ENCODE results near the gene CXCL14.

CXCL14 gene

DNA sequence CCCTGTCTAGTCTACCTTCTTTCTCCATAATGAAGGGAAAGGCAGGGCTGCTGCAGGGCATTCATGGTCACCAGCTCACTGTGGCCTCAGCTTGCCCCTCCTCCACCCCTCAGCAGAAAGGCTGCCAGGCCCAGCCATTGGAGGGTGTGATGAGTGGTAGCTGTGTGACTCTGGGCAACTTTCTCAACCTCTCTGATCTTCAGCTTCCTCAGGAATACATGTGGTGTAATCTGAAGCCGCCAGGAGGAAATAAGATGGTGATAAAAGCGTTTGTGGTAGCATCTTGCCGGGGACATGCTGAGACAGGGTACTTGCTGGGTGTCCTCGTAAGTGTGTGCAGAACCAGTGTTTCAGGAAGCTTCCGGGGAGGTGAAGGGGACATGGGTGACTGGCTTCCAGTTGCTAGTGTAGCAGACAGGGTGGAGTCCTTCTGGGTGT lies 9.8 kb downstream of the CXCL14 start:
- Histone ChIP-seq H3K27me3 (ENCODE audit: control insufficient read depth in 2 of 2, insufficient read depth in 2 of 2, low read length in 2 of 2) (no peaks in the 10 kb centered on the region), H3K27ac (ENCODE audit: low read depth in 2 of 2, low read length in 2 of 2) (no peak overlapping the region), H3K9me3 (ENCODE audit: control insufficient read depth in 2 of 2, low read length in 2 of 2) (no peaks in the 10 kb centered on the region), H3K4me3 (ENCODE audit: low read length in 2 of 2) (no peak overlapping the region), H3K36me3 (ENCODE audit: control insufficient read depth in 2 of 2, insufficient read depth in 2 of 2, low read length in 2 of 2) (no peaks in the 10 kb centered on the region), H3K9ac (ENCODE audit: low read depth in 1 of 2, low read length in 2 of 2) (no peak overlapping the region), H3K4me1 (ENCODE audit: control insufficient read depth in 2 of 2, insufficient read depth in 2 of 2, low read length in 2 of 2) (no peaks in the 10 kb centered on the region)

DNA sequence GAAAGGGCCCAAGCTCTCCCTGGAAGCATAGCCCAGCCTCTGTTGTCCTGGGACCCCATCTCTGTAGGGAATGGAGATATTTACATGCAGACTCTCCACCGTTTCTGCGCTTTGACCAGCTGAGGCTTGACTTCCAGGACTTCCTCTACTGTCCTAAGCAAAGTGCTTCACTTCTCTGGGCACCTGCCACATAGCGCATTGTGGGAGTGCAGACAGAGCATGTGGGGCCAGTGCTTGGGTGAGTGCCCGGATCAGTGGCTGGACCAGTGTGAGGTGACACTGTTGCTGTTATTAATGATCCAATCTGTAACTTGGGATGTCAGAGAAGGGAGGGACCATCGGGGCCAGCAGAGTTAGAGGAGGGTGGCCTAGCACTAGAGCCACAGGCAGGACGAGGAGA lies 10.5 kb downstream of the CXCL14 start:
- H3K27me3 ChIP-seq (ENCODE audit: control insufficient read depth in 2 of 2, insufficient read depth in 2 of 2, low read length in 2 of 2) = no peaks in the 10 kb centered on the region
- H3K4me3 ChIP-seq (ENCODE audit: low read length in 2 of 2) = no peak overlapping the region
- H3K9ac ChIP-seq (ENCODE audit: low read depth in 1 of 2, low read length in 2 of 2) = no peak overlapping the region
- H3K4me1 ChIP-seq (ENCODE audit: control insufficient read depth in 2 of 2, insufficient read depth in 2 of 2, low read length in 2 of 2) = no peaks in the 10 kb centered on the region
- no peaks in the 10 kb centered on the region for H3K9me3 ChIP-seq (ENCODE audit: control insufficient read depth in 2 of 2, low read length in 2 of 2)
- no peaks in the 10 kb centered on the region for H3K36me3 ChIP-seq (ENCODE audit: control insufficient read depth in 2 of 2, insufficient read depth in 2 of 2, low read length in 2 of 2)
- no peak overlapping the region for H3K27ac ChIP-seq (ENCODE audit: low read depth in 2 of 2, low read length in 2 of 2)

DNA sequence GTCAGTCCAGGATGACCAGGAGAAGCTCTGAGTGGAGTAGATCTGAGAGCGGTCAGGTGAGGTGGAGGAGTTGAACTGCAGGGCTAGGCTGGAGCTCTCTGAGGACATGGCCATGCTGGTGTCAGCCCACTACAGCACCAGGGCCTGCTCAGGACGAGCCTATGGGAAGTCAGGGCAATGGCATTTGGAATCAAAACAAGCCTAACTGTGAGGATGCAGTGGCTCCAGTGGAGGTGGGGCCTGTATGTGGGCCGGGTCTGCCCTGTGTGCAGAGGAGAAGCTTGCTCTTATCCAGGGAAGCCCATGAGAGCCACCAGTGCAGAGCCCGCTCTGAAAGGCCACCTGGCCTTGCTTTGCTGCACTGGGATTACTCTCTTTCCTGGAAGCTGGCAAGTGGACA lies 11.1 kb downstream of the CXCL14 start:
- Histone ChIP-seq H3K4me3 (ENCODE audit: low read length in 2 of 2) (no peak overlapping the region), H3K9me3 (ENCODE audit: control insufficient read depth in 2 of 2, low read length in 2 of 2) (no peaks in the 10 kb centered on the region), H3K9ac (ENCODE audit: low read depth in 1 of 2, low read length in 2 of 2) (no peak overlapping the region), H3K36me3 (ENCODE audit: control insufficient read depth in 2 of 2, insufficient read depth in 2 of 2, low read length in 2 of 2) (no peaks in the 10 kb centered on the region), H3K4me1 (ENCODE audit: control insufficient read depth in 2 of 2, insufficient read depth in 2 of 2, low read length in 2 of 2) (no peaks in the 10 kb centered on the region), H3K27me3 (ENCODE audit: control insufficient read depth in 2 of 2, insufficient read depth in 2 of 2, low read length in 2 of 2) (no peaks in the 10 kb centered on the region), H3K27ac (ENCODE audit: low read depth in 2 of 2, low read length in 2 of 2) (no peak overlapping the region)

DNA sequence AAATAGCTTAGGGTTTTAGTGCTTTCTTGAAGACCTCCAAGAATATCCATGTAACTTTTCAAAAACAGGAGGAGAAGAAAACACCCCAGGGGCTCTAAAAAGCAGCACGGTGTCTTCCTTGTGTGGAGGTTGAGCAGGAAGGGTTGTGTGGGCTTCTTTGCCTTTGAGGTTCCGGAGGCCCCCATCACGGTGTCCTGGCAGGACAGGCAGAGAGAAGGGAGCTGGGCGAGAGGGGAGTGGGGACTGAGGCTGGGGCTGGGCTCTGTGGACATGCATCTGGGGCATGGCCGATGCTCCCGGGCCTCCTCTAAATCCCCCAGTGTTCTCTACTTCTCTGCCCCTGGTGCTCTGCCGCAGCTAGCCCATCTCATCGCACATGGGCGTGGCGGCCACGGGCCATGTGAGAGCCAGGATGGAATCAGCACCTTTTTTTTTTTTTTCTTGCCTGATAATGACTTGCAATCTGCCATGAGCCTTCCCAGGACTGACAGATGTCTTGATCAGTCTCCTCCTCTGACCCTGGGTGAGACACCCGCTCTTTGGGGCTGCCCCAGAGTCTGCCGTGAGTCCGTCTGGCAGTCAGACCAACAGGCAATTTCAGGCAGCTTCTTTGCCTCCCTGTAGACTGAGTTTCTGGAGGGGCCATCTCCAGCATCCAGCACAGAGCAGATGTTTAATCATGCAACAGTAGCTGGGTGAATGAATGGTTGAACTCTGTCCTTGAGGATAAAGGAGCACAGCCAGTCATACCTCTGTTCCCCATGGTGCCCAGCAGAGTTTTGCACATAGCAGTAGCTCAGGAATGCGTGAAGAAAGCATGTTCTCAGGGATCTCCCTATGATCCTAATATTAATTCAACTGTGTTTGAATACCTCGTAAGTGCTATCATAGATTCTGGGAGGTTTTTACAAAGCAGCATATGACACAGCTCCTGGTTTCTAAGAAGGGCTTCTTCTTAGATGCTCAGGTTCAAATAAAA lies 12.1 kb downstream of the CXCL14 start:
- H3K27me3 ChIP-seq (ENCODE audit: control insufficient read depth in 2 of 2, insufficient read depth in 2 of 2, low read length in 2 of 2) = no peaks in the 10 kb centered on the region
- no peaks in the 10 kb centered on the region for H3K9me3 ChIP-seq (ENCODE audit: control insufficient read depth in 2 of 2, low read length in 2 of 2)
- no peaks in the 10 kb centered on the region for H3K36me3 ChIP-seq (ENCODE audit: control insufficient read depth in 2 of 2, insufficient read depth in 2 of 2, low read length in 2 of 2)
- no peak overlapping the region for H3K27ac ChIP-seq (ENCODE audit: low read depth in 2 of 2, low read length in 2 of 2)
- no peak overlapping the region for H3K9ac ChIP-seq (ENCODE audit: low read depth in 1 of 2, low read length in 2 of 2)
- no peak overlapping the region for H3K4me3 ChIP-seq (ENCODE audit: low read length in 2 of 2)
- no peaks in the 10 kb centered on the region for H3K4me1 ChIP-seq (ENCODE audit: control insufficient read depth in 2 of 2, insufficient read depth in 2 of 2, low read length in 2 of 2)

DNA sequence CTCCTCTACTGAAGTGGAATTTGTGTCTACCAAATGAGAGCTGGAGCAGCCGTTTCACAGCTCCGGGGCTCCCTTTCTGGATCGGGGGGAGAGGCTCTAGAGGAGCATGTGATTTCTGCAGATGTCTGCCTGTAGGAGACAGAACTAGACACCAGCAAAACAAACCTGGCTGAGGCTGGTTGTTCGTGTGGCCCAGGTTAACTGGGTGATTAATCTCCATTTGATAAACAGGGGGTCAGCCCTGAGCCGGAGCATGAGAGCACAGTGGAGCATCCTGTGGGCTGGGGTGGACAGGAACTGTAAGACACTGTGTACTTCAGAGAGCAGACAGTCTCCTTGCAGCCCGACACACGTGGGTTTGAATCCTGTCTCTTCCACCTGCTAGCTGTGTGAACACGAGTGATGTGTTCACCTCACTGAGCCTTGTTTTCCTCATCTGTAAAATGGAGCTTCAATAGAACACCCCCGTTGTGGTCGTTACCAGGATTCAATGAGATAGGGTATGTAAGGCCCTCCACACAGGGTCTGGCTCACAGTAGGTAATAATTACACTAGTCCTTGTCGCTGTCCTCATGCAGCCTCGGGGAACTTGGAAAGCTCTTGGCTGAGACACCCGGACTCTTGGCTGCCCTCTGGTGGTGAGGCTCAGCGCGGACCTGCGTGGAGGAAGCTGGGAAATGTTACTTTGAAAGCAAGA lies 12.9 kb downstream of the CXCL14 start:
- Histone ChIP-seq H3K36me3 (ENCODE audit: control insufficient read depth in 2 of 2, insufficient read depth in 2 of 2, low read length in 2 of 2) (no peaks in the 10 kb centered on the region), H3K4me1 (ENCODE audit: control insufficient read depth in 2 of 2, insufficient read depth in 2 of 2, low read length in 2 of 2) (no peaks in the 10 kb centered on the region), H3K27ac (ENCODE audit: low read depth in 2 of 2, low read length in 2 of 2) (no peak overlapping the region)

DNA sequence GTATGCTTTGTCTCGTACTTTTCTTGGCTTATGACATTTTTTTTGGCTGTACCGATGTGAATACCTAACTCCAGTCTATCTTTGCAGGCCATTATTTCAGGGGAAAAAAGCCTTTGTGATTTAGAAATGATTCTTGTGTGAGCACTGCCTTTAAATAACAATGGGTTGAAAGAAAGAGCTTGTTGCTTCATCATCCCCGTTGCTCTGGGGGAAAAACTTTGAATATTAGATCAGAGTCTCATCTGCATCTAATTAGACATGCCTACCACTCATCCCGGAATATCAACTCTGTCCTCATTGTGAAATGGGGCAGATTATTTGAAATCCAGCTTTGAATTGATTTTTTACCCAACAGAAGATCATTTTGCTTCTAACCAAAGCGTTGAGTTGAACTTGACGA lies 13.5 kb downstream of the CXCL14 start:
- Histone ChIP-seq H3K27me3 (ENCODE audit: control insufficient read depth in 2 of 2, insufficient read depth in 2 of 2, low read length in 2 of 2) (no peaks in the 10 kb centered on the region), H3K36me3 (ENCODE audit: control insufficient read depth in 2 of 2, insufficient read depth in 2 of 2, low read length in 2 of 2) (no peaks in the 10 kb centered on the region), H3K9me3 (ENCODE audit: control insufficient read depth in 2 of 2, low read length in 2 of 2) (no peaks in the 10 kb centered on the region), H3K27ac (ENCODE audit: low read depth in 2 of 2, low read length in 2 of 2) (no peak overlapping the region), H3K4me3 (ENCODE audit: low read length in 2 of 2) (no peak overlapping the region), H3K9ac (ENCODE audit: low read depth in 1 of 2, low read length in 2 of 2) (no peak overlapping the region), H3K4me1 (ENCODE audit: control insufficient read depth in 2 of 2, insufficient read depth in 2 of 2, low read length in 2 of 2) (no peaks in the 10 kb centered on the region)

More for the DNA sequence above, 12.9 kb downstream of the CXCL14 start:
- Histone ChIP-seq H3K27me3 (ENCODE audit: control insufficient read depth in 2 of 2, insufficient read depth in 2 of 2, low read length in 2 of 2) (no peaks in the 10 kb centered on the region), H3K9me3 (ENCODE audit: control insufficient read depth in 2 of 2, low read length in 2 of 2) (no peaks in the 10 kb centered on the region), H3K9ac (ENCODE audit: low read depth in 1 of 2, low read length in 2 of 2) (no peak overlapping the region), H3K4me3 (ENCODE audit: low read length in 2 of 2) (no peak overlapping the region)

DNA sequence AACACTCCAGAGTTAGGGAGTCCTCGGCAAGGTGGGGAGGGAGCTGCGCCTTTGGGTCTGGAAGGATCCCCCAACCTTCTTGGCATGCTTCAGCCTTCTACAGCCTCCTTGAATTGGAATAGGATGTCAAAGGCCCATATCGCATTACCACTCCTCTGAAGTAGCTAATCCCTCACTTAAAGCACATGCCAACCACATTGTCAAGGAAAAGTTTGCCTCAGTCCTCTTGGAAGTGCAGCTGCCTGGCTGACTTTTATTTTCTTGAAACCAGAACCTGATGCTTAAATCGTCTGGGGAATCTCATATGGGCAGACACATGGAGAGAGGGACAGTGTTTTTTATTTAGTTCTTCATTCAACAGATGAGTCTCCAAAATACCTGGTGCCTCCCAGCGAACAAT lies 14.5 kb downstream of the CXCL14 start:
- H3K27me3 ChIP-seq (ENCODE audit: control insufficient read depth in 2 of 2, insufficient read depth in 2 of 2, low read length in 2 of 2) = no peaks in the 10 kb centered on the region

DNA sequence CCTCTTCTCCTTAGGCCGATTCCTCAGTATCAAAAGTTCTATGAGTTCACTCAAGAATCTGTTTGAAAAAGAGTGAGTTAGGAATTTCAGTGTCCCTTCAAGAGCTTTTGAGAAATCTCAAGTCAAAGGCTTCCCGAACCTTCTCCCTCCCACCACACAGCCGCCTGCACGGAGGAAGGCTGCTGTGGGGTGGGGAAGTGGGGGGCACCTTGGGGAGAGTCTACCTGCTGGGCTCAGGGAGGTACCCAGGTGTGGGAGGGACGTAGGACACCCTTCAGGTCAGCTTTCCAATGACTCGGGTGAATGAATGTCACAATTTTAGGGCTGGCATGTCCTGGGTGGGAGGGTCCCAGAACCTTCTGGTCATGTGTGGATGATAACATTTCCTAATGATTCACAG lies 17.5 kb downstream of the CXCL14 start:
- no peak overlapping the region for H3K4me3 ChIP-seq (ENCODE audit: low read length in 2 of 2)
- H3K9ac ChIP-seq (ENCODE audit: low read depth in 1 of 2, low read length in 2 of 2) = no peak overlapping the region
- H3K27me3 ChIP-seq (ENCODE audit: control insufficient read depth in 2 of 2, insufficient read depth in 2 of 2, low read length in 2 of 2) = no peaks in the 10 kb centered on the region

More for the DNA sequence above, 14.5 kb downstream of the CXCL14 start:
- Histone ChIP-seq H3K9ac (ENCODE audit: low read depth in 1 of 2, low read length in 2 of 2) (no peak overlapping the region), H3K36me3 (ENCODE audit: control insufficient read depth in 2 of 2, insufficient read depth in 2 of 2, low read length in 2 of 2) (no peaks in the 10 kb centered on the region), H3K27ac (ENCODE audit: low read depth in 2 of 2, low read length in 2 of 2) (no peak overlapping the region), H3K4me1 (ENCODE audit: control insufficient read depth in 2 of 2, insufficient read depth in 2 of 2, low read length in 2 of 2) (no peaks in the 10 kb centered on the region), H3K9me3 (ENCODE audit: control insufficient read depth in 2 of 2, low read length in 2 of 2) (no peaks in the 10 kb centered on the region), H3K4me3 (ENCODE audit: low read length in 2 of 2) (no peak overlapping the region)

DNA sequence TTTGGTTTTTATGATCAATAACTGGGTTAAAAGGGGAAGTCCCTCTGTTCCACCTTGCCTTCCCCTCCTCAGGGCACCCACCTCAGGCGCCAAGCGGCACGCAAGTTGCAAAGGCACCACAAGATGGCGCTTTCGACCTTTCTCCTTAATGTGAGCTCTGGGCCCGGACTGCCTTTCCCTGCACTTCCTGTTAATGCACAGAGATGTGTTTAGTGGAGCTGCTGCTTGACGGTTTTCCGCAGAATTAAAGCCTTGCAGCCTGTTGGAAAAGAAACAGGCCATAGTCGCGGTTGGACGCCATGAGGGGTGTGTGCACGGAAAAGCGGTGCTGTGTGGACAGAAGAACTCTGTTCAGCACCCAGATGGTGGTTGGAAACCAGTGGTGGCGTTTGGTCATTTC lies 17.9 kb downstream of the CXCL14 start:
- Histone ChIP-seq H3K27ac (ENCODE audit: low read depth in 2 of 2, low read length in 2 of 2) (no peak overlapping the region), H3K9ac (ENCODE audit: low read depth in 1 of 2, low read length in 2 of 2) (no peak overlapping the region), H3K4me3 (ENCODE audit: low read length in 2 of 2) (no peak overlapping the region)

More for the DNA sequence above, 17.5 kb downstream of the CXCL14 start:
- Histone ChIP-seq H3K36me3 (ENCODE audit: control insufficient read depth in 2 of 2, insufficient read depth in 2 of 2, low read length in 2 of 2) (no peaks in the 10 kb centered on the region), H3K4me1 (ENCODE audit: control insufficient read depth in 2 of 2, insufficient read depth in 2 of 2, low read length in 2 of 2) (no peaks in the 10 kb centered on the region), H3K27ac (ENCODE audit: low read depth in 2 of 2, low read length in 2 of 2) (no peak overlapping the region), H3K9me3 (ENCODE audit: control insufficient read depth in 2 of 2, low read length in 2 of 2) (no peaks in the 10 kb centered on the region)

DNA sequence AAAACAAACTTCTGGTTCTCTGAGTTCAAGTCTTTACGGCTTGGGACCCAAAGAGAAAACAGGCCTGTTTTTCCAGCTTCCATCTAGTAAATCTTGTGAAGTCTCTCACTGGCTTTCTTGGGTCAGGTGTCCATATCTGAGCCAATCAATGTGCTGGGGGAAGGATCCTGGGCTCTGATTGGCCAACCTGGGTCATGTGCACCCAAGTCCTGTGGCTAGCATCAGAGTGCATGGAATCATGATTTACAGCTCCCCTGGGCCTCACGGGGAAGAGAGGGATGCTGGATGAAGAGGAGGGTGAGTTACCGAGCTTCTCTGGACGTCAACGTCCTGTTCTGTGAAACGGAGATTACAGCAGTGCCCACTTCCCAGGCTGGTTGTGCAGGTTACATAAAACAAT lies 19.4 kb downstream of the CXCL14 start:
- H3K4me1 ChIP-seq (ENCODE audit: control insufficient read depth in 2 of 2, insufficient read depth in 2 of 2, low read length in 2 of 2) = no peaks in the 10 kb centered on the region
- H3K27me3 ChIP-seq (ENCODE audit: control insufficient read depth in 2 of 2, insufficient read depth in 2 of 2, low read length in 2 of 2) = no peaks in the 10 kb centered on the region
- H3K9me3 ChIP-seq (ENCODE audit: control insufficient read depth in 2 of 2, low read length in 2 of 2) = no peaks in the 10 kb centered on the region
- no peak overlapping the region for H3K9ac ChIP-seq (ENCODE audit: low read depth in 1 of 2, low read length in 2 of 2)
- no peak overlapping the region for H3K4me3 ChIP-seq (ENCODE audit: low read length in 2 of 2)
- no peak overlapping the region for H3K27ac ChIP-seq (ENCODE audit: low read depth in 2 of 2, low read length in 2 of 2)
- no peaks in the 10 kb centered on the region for H3K36me3 ChIP-seq (ENCODE audit: control insufficient read depth in 2 of 2, insufficient read depth in 2 of 2, low read length in 2 of 2)

More for the DNA sequence above, 17.9 kb downstream of the CXCL14 start:
- Histone ChIP-seq H3K4me1 (ENCODE audit: control insufficient read depth in 2 of 2, insufficient read depth in 2 of 2, low read length in 2 of 2) (no peaks in the 10 kb centered on the region), H3K36me3 (ENCODE audit: control insufficient read depth in 2 of 2, insufficient read depth in 2 of 2, low read length in 2 of 2) (no peaks in the 10 kb centered on the region), H3K27me3 (ENCODE audit: control insufficient read depth in 2 of 2, insufficient read depth in 2 of 2, low read length in 2 of 2) (no peaks in the 10 kb centered on the region), H3K9me3 (ENCODE audit: control insufficient read depth in 2 of 2, low read length in 2 of 2) (no peaks in the 10 kb centered on the region)
